ENCODE results near the gene RHEX.

Gene RHEX

DNA sequence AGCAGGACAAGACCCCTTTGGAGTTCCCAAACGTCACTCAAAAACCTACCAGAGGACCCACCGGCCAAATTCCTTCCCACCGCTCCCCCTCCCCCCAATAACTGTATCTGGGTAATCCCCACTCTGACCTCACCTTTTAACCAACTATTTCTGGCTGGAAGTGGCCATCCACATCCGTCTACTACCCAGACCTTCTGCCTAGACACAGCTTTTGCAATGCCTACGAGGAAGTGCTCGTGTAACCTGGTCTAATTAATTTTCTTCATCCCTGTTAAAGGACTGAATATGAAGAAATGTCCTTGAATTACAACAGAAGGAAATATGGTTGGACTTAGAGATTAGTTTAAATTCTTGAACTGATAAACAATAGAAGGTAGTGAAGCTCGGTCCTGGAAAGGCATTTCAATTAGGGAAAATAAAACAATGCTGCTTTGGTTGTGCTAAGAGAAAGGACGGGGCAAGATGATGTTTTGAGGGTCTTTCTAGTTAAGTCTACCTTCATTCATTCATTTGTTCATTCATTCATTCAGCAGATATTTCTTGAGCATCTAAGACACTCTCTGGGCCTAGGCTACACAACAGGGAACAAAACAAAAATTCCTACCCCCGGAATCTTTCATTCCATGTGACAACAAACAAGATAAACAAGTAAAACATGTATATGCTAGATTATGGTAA lies 45.4 kb downstream of the RHEX start:
- peak; percentile 24 for DNase-seq

DNA sequence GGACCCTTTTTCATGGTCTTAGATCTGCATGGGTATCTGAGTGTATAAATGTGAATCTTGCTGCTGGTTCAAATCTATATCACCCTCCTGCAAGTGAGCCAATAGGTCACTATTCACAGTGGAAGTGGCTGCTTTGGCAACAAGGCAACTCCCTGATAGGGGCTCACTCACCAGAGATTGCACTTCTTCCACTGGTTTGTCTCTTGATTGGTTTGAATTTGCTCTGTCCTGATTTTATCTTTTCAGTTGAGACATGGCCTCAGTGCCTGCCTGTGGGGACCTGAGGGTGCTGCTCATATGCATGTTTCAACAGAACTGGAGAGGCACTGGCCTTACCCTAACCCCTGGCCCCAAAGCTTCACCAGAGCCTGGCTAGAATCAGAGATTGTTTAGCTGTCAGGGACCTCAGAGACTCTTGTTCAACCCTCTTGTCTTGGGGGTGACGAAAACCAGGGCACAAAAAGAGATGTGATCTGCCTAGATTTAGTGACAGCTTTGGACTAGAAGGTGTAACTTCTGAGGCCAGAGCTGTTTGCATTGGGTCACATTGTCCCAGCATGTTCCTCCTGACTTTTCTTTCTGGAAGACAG lies 47.3 kb downstream of the RHEX start:
- peak; percentile 81 for DNase-seq

DNA sequence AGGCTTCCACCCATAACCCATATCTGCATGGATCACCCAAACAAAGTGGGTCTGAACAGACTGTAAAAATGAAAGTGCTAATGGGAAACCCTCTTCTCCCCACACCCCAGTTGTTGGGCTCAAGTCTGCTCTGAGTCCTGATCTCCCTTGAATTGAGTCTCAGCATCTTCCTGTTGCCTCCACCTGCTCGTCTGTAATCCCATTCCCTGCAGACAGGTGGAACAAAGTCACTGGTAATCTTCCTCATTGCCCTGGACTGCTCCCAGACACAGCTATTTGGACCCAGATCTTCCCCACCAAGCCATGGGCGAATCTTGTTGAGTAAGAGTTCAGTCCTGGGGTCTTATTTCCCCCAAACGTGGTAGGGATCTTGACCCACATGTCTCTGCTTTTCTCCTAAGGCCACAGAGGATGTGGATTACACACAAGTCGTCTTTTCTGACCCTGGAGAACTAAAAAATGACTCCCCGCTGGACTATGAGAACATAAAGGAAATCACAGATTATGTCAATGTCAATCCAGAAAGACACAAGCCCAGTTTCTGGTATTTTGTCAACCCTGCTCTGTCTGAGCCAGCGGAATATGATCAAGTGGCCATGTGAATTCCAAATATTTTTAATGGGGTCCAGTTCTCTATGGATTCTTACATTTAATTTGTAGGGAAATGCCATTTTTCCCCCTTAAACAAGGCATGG lies 48.5 kb downstream of the RHEX start:
- no peak for DNase-seq

DNA sequence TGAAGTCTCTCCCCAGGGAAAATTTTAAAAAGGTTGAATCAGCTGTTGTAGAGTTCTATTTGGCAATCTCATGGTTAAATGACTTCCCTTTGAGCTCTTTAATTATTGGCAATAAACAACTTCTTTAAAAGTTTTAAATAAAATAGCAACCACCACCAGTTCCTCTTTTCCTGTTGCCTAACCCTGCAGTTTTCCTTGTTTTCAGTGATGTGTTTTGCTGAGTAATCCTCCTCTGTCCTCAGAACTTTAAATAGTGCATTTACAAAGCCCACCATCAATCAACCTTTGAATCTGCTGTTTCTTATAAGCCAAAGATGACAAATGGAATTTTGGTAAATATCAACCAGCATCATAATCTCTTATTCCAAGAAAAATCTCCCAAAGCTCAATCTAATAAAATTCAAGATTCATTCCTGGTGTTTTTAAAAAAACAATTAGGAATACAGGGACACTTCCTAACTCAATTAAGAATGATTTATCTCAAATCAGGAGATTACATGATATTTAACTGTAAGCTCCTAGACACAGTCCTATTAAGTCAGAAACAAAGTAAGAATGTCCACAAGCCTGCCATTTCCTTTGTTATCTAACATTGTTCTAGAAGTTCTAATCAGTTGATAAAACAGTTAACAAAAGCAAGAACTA lies 49.4 kb downstream of the RHEX start:
- DNase-seq: peak; percentile 57

DNA sequence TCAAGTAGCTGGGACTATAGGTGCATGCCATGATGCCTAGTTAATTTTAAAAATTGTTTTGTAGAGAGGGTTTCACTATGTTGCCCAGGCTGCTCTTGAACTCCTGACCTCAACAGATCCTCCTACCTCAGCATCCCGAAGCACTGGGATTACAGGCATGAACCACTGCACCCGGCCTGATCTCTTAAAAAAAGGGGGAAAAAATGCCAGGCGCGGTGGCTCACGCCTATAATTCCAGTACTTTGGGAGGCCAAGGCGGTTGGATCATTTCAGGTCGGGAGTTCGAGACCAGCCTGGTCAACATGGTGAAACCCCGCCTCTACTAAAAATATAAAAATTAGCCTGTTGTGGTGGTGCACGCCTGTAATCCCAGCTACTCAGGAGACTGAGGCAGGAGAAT lies 51.0 kb downstream of the RHEX start:
- DNase-seq: no peak

DNA sequence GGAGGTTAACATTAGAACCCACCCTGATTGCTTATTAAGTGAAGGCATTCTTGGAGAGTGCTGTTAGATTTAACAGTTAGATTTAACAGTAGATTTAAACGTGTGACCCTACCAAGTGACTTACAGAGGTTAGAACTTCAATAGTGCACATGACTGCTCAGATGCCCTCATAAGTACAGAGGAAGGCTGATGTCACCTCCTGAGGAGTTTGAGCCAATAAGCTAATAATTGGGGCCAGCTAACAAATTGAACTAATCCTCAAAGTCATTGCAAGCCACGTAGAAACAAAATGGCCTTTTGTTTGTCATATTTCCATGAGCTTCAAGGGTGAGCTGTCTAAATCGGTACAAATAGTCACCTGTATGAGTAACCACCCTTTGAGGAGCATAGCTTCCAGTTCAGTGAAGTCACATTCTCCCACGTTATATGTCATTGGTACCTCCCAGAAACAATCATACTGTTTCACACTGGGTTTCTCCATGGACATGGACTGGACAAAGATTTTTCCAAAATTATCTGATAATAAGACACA lies 52.6 kb downstream of the RHEX start:
- peak; percentile 30 for DNase-seq

DNA sequence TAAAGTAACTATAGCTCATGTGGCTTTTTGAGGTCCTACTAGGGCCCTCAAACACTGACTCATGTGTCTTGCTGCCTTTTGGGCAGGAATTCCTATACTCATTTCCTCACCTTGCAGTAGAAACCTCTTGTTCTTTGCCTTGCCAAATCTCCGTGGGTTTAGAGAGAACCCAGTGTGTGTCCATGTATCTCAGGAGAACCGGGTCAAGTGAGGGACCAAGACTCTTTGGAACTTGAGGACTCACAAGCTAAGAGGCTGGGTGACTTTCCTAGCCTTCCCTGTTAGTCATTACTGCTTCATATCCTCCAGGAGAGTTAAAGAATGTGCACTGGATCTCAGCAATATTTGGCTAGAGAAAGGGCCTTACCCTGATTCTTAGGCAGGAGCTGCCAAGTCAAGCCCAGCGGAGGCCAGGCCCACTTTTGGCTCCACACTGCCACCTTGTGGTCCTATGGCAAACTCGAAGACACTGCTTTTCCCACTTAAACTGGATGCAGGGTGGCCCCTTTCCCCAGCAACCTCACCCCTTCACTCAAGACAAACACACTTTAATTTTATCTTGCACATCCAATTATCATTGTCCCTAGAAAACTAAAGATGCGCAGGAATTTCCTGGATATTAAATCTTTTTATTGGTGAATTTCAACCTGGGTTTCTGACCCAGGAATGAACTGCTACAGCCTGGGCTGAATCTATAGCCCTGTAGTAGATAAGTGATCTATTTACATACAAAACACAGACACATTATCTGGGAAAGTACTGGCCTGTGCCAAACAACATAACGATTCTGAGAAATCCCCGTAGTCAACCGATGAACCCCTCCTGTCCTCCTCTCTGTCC lies 53.6 kb downstream of the RHEX start:
- peak; percentile 91 for DNase-seq

DNA sequence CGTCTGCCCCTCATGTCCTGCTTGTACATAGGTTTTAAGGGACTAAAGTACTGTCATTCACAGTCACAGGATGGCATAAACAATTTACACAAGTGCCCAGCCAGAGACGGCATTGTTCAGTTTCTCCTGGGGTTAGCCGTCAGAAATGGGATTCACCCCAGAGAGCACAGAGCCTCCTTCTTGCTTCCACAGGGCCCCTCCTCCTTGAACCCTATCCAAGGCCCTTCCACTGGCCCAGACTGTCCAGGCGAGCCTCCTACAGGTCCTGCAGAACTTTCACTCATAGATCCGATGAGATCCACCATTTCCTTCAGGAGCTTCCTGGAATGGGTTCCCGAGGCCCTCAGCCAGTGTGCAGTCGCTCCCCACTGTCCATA lies 54.2 kb downstream of the RHEX start:
- no peak for DNase-seq

DNA sequence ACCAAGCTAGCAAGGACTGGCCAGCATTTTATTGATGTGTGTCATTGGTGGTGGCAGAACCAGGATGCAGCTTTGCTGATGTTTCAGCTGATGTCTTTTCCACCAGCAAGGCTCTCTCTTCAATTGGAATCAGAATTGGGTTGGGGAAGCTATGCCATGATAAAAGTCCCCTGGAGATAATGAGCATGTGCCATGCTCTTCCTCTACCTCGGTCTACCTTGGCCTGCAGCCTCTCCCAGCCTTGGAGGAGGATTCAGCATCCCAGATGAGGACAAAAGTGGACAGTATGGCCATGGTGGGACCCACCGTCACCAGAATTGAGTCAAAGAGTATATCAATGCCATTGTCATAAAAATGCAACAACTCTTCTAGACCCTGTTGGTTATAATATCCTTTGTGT lies 55.7 kb downstream of the RHEX start:
- DNase-seq: no peak

DNA sequence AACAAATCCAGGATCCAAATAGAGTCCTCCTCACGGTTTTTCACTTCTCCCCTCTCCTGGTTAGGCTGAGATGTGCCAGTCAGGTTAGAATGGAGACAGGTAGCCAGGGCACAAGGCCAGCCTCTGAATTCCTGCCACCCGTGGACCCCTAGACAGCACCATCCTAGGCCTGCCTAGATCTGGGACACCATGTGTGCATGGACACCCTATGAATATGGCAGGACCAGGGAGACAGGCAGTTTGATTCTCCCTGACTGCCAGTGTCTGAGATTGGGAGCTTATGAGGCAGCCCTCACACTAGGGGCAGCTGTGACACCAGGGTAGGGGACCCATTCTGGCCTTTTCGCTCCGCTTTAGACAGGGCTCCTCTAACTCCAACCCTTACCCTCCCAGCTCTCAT lies 56.7 kb downstream of the RHEX start:
- no peak for DNase-seq

DNA sequence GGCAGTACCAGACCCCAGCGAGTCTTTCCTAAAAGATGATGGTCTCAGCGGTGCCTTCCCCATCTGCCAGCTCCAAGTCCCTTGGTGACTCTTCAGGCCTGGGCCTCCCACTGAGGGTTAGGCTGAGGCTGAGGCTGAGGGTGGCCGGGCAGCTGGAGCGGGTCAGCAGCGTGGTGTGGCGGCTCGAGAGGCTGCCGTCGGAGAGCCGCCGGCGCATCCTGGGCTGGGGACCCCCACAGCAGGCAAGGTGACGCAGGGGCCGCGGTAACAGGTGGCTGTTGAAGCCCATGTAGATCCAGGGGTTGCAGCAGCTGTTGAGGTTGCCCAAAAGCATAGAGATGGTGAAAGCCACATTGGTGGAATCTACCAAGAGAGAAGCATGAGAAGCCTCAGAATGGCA lies 57.2 kb downstream of the RHEX start:
- no peak for DNase-seq

DNA sequence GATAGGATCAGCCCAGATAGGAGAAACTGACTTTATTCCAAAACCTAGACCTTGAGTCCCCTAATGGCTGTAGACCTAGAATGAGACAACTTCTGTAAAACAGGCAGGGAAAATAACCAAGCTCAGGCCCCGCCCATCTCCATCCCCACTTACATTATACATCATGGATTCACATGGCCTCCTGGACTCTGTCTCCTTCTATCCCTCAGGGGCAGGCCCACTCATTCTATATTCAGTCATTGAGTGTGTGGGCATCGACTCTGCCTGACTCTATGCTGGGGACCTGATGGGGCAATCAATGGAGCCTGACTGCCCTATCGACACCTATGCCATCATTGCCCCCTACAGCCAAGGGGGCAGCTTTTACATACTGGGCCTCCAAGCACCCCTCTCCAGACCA lies 57.8 kb downstream of the RHEX start:
- DNase-seq: no peak

DNA sequence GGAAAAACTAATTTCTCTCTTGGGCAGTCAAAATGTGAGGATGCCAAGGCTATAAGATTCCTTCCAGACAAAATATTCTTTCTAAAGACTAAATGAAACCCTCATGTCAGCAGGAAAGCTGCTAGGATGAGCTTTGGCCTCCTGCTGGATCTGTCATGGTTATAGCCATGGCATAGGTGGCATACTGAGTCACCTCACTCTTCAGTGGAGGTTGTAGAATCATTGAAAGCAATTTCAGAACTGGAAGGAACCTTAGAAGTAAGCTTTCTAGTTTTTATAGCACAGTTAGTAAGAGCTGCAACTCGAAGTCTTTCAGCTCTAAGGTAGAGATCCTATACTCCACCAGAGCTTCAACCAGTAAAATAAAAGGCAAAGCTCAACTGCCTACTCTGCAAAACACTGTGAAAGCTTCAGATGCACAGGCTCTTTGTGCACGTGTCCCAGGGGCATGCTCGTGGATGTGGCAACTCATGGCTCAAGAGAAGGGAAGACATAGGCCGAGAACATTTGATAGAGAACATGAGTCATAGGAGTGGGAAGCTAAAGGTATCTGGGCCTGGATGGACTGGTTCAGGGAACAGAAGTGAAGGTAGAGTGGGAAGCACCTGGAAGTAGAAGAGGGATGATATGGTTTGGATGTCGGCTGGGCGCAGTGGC lies 58.4 kb downstream of the RHEX start:
- DNase-seq: no peak

DNA sequence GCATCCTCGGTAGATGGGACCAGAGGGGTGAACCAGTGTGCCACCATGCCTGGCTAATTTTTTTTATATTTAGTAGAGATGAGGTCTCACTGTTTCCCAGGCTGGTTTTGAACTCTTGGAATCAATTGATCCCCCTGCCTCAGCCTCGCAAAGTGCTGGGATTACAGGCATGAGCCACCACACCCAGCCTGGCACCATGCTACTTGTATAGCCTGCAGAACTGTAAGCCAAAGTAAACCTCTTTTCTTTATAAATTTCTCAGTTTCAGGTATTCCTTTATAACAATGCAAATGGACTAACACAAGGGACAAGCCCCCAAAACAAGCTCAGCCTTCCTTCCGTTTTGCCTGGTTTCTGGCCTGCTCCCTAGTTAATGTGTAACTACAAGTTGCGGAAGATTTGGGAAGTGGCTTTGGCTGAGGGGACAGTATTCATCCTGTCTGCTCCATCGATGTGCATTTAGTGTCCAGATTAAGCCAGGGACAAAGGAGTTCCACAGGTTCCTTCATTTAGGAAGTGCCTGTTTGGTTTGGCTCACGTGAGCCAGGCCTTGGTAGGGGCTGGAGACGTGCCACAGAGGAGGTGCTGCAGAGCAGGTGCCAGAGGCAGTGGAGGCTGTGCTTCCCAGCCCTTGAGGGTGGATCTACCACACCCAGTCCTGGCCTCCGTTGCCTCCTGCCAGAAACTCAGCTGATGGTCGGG lies 59.8 kb downstream of the RHEX start:
- DNase-seq: no peak

DNA sequence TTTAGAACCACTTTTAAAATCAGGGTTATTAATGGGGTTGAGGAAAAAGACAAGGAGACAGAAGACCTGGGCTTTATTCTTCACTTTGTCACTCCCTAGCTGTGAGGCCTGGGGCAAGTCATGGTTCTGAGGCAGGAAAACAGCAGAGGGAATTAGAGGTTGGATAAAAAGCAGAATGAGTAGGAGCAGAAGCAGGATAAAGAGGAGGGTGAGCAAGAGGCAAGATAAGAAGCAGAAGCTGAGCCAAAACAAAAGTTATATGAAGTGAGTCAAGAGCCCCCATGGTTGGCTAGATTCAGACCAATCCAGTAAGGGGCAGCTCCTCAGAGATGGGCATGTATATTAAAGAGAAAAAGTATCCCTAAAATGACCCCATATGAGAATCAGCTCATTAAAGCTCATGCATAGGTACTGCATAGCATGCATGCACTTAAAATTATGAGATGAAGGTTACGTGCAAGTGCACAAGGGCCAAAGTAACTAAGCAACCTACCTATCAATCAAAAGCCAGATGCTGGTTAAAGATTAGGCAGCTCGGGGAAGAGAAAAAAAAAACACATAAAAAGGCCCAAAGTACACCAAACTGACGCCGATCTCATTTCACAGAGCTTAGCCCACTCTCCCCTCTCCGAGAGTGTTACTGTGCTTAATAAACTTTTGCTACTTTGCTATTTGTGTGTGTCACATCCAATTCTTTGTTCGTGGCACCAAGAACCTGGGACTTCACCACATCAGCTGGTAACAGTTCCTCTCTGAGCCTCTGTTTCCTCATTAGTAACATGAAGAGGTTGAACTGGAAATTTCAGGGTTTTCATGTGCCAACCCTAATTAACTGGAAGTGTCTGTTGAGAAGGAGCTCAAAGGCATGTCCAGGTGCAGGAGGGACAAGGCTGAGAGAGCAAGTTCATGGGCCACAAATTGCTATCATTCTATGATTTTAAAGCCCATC lies 62.0 kb downstream of the RHEX start:
- peak; percentile 55 for DNase-seq

DNA sequence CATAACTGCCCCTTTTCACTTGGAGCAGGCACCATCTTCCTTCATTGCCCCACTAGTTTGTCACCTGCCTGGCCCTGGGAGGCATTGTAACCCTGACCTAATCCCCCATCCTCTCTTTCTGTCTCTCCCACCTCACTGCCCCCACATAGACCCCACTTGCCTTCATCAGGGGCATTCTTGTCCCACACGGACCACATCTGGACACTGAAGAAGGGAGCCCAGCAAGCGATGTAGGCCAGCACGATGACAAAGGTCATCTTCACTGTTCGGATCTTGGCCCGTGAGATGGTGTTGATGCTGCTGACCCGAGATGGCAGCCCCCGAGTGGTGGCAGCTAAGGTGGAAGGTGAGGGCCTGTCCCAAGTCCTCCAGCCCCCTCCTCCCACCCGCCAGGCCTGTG lies 62.8 kb downstream of the RHEX start:
- DNase-seq: no peak

DNA sequence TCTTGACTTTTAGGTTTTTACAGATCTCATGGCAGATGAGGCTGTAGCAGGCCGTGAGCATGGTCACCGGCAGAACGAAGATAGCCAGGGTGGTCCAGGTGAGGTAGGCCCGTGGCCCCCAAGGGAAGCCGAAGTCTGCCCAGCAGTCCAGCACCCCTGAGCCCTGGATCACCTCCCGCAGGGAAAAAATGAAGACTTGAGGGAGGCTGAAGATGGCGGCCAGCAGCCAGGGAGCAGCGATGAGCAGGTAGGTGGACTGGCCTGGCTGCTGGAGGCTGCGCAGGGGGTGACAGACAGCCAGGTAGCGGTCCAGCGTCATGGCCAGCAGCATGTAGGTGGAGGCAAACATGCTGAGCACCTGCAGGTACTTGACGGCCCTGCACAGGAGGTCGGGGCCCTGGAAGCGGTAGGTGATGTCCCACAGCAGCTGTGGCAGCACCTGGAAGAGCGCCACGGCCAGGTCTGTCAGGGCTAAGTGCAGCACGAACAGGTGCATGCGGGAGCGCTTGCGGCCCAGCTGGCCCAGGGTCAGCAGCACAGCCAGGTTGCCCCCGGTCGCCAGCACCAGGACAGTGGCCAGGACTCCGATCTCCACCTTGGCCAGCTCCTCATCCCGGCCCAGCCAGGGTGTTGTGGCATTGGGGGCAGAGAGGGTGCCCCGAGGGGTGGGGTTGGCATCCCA lies 63.4 kb downstream of the RHEX start:
- no peak for DNase-seq

DNA sequence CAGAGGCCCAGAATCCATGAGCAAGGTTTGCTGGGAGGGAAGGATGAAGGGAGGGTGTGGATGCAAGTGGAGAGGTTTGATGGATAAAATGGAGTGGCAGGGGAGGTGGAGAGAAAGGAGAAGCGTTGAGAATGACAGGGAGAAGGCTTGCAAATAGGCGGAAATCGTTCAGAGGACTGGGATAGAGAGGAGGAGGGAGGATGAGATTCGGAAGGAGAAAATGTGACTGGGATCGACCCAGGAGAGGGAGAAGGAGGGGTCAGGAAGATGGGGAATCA lies 63.8 kb downstream of the RHEX start:
- no peak for DNase-seq

DNA sequence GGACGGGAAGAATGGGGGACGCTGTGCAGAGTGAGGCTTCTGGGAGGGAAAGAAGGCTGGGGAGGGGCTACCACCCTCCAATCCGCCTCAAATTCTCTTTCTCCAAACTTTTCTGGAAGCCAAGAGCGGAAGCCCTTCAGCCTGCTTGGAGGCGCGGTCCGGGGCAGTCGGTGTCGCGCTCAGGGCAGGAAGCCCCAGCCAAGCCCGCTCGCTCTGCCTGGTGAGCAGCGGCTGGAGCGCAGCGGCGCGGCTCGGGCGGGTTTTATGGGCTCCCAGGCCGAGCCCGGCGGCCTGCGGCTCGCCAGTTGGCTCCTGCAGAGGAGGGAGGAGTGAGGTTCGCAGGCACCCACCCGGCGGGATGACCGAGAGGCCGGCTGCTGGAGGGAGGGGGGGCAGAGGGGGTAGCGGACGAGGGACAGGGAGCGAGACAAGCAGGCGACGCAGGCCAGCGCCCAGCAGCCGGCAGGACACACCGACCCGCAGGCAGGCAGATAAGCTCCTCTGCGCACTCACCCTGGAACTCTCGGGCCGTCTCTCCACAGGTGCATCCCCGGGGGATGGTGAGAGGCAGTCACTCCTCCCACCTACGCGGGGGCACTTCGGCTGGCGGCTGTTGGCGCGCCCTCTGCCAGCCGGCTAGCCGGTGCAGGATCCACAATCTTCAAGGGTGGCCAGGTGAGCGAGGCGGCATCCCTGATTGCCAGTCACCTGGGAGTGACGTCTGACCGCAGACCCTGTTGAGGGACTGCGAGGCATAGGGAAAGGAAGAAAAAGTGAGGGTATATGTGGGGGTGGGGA lies 64.4 kb downstream of the RHEX start, which contains the start of gene AVPR1B:
AVPR1B (minus strand) TSS at position 238 of the 798 bp plus-strand sequence. CDS start 498 bp downstream, outside the sequence.
- DNase-seq: peak; percentile 61

Data from hematopoietic multipotent progenitor cell treated with erythropoietin and hydrocortisone succinate and interleukin-3 and kit ligand, for 6 days (in vitro differentiated cells).